ENCODE measurements around the gene USP2.

DNA sequence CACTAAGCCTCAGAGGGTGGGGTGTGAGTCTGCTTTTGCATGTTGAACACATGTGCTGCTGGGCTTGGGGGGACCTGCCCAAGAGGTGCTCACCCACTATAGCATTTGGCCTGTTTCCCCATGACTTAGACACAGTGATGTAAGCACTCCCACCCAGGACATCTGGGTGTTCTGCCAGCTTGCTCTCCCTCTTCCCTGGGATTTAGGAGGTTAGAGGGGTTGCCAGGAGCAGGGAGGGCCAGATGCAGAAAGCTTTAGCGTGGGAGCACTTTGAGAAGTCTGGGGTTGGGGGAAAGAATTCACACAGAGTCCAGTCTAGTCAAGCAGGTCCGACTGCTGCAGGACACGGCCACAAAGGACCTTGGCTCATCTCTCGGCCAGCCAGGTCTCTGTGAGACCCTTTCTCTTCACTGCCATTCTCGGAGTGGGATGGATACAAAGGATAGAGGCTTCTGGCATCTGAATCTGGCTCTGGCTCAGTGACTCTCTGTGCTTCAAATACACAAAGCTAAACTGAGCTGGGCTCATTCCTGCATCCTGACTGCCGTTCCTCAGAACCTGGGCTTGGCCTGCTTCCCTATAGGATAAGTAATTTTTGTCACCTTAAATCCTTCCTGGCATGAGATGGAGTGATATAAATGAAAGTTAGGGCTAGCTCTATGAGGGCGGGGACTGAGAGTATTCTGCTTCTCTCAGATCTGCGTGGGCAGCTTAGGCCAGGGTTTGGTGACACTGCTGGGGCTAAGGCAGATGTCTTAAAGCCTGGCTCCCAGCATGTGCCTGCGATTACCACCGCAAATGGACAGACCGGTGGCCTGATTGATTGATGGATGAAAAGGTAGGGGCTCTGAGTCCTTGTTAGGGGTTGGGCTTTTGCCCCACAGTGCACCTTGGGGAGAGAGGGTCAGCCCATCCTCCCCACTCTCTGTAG lies 14.5 kb downstream of the USP2 start:
- no peak for TF ChIP-seq CTCF (IDR thresholded peaks at IDR 0.05)
- no peak for TF ChIP-seq POLR2A (IDR thresholded peaks at IDR 0.05)
